HepG2 (cell line): ENCODE results near the gene AP2S1. TPM values are rescaled to one million over a fixed set of nuclear protein-coding genes. Genes with fewer than 3 reads are reported as not detected.

Source experiments
- ARID2 ChIP-seq: sonication (generic); formaldehyde crosslinking; IDR thresholded peaks from 2 replicates; pipeline ENCODE4 v1.8.1; 2022; ENCODE audit warnings: mild to moderate bottlenecking, missing genetic modification reagents, borderline replicate concordance
- ATAD3A ChIP-seq: sonication (generic); formaldehyde crosslinking; IDR thresholded peaks from 2 replicates; pipeline ENCODE4 v1.4.0; 2020; ENCODE audit warnings: missing genetic modification reagents
- CEBPB ChIP-seq: IDR thresholded peaks from 2 replicates; pipeline ENCODE4 v1.6.1; 2011; ENCODE audit warnings: low read depth, low read length, improper control_type of control experiment, borderline replicate concordance
- CREB3 ChIP-seq: sonication (generic); formaldehyde crosslinking; IDR thresholded peaks from 2 replicates; pipeline ENCODE4 v1.5.0; 2020; ENCODE audit warnings: missing genetic modification reagents
- DR1 ChIP-seq: sonication (generic); formaldehyde crosslinking; IDR thresholded peaks from 2 replicates; pipeline ENCODE4 v1.8.0; 2021; ENCODE audit warnings: mild to moderate bottlenecking, missing genetic modification reagents, inconsistent platforms
- EEA1 ChIP-seq: sonication (generic); formaldehyde crosslinking; IDR thresholded peaks from 2 replicates; pipeline ENCODE4 v1.5.1; 2020; ENCODE audit warnings: mild to moderate bottlenecking, missing genetic modification reagents, borderline replicate concordance
- HIVEP1 ChIP-seq: sonication (generic); formaldehyde crosslinking; IDR thresholded peaks from 2 replicates; pipeline ENCODE4 v1.4.0; 2020; ENCODE audit warnings: mild to moderate bottlenecking, missing genetic modification reagents
- HNRNPUL1 ChIP-seq: fragments of 200-400 bp; formaldehyde crosslinking; IDR thresholded peaks from 2 replicates; pipeline ENCODE4 v1.6.1; 2017; ENCODE audit warnings: low read depth, mild to moderate bottlenecking, low read length, moderate library complexity
- MATR3 ChIP-seq: sonication (generic); formaldehyde crosslinking; IDR thresholded peaks from 2 replicates; pipeline ENCODE4 v1.4.0; 2020; ENCODE audit warnings: missing genetic modification reagents
- MIXL1 ChIP-seq: IDR thresholded peaks from 2 replicates; pipeline ENCODE4 v1.6.1; 2016
- NR2F6 ChIP-seq, 2 experiments: IDR thresholded peaks; 2 replicates each; pipeline ENCODE4 v1.6.1; 2016; ENCODE audit warnings: antibody characterized with exemption in 1 of 2, mild to moderate bottlenecking in 1 of 2
- PAX8 ChIP-seq: sonication (generic); formaldehyde crosslinking; IDR thresholded peaks from 2 replicates; pipeline ENCODE4 v1.8.0; 2022; ENCODE audit warnings: mild to moderate bottlenecking, missing genetic modification reagents, borderline replicate concordance
- SP4 ChIP-seq: sonication (generic); formaldehyde crosslinking; IDR thresholded peaks from 2 replicates; pipeline ENCODE4 v1.8.1; 2023; ENCODE audit warnings: mild to moderate bottlenecking, missing genetic modification reagents
- TFAP4 ChIP-seq: sonication (generic); IDR thresholded peaks from 2 replicates; pipeline ENCODE4 v1.6.1; 2016; ENCODE audit warnings: low read depth, borderline replicate concordance
- ZBTB42 ChIP-seq: sonication (generic); formaldehyde crosslinking; IDR thresholded peaks from 2 replicates; pipeline ENCODE4 v1.5.0; 2020; ENCODE audit warnings: mild to moderate bottlenecking, missing genetic modification reagents
- ZNF567 ChIP-seq: sonication (generic); formaldehyde crosslinking; IDR thresholded peaks from 2 replicates; pipeline ENCODE4 v1.8.1; 2023; ENCODE audit warnings: mild to moderate bottlenecking, missing genetic modification reagents, borderline replicate concordance
- ZNF724P ChIP-seq: sonication (generic); formaldehyde crosslinking; IDR thresholded peaks from 2 replicates; pipeline ENCODE4 v1.8.0; 2022; ENCODE audit warnings: missing genetic modification reagents, borderline replicate concordance
- ZNF784 ChIP-seq: sonication (generic); formaldehyde crosslinking; IDR thresholded peaks from 2 replicates; pipeline ENCODE4 v1.5.1; 2020; ENCODE audit warnings: missing genetic modification reagents, mild to moderate bottlenecking, borderline replicate concordance
- polyA plus RNA-seq, 8 experiments: library from polyadenylated mRNA; depleted of rRNA in 3 of 8; stranded (reverse) in 7 of 8; unstranded in 1 of 8; fragments of >200 nt; fragmentation: Illumina TruSeq in 4 of 8; extraction: Trizol in 4 of 8; gene quantifications; 2 replicates each; pipeline versions ENCODE4 v1.2.1 to v1.2.3, GENCODE V29; 2011 to 2016; ENCODE audit warnings: low read depth in 4 of 8, missing spikeins in 1 of 8, mixed read lengths in 1 of 8; ENCODE audit not compliant: insufficient read depth in 1 of 8
- total RNA-seq, 5 experiments: library from RNA; depleted of rRNA; stranded (reverse); fragments of >200 nt; fragmentation: Illumina TruSeq; extraction: Trizol; gene quantifications; 2 replicates each; pipeline ENCODE4 v1.2.3, GENCODE V29; 2016; ENCODE audit warnings: low read depth in 1 of 5
- TF ChIP-seq, protein P1 (sequence below): sonication (generic); formaldehyde crosslinking; IDR thresholded peaks from 2 replicates; pipeline ENCODE4 v1.5.0; 2020; ENCODE audit warnings: mild to moderate bottlenecking, missing genetic modification reagents
- TF ChIP-seq, protein P2 (sequence below): sonication (generic); formaldehyde crosslinking; IDR thresholded peaks from 2 replicates; pipeline ENCODE4 v1.4.0; 2020; ENCODE audit warnings: missing genetic modification reagents

AP2S1 gene
- total and polyA plus RNA-seq, 2 of the 13 experiments (the other 11 are each of a cell fraction or from before 2014, with no cell fraction given): 45.2 to 86.1 TPM

DNA sequence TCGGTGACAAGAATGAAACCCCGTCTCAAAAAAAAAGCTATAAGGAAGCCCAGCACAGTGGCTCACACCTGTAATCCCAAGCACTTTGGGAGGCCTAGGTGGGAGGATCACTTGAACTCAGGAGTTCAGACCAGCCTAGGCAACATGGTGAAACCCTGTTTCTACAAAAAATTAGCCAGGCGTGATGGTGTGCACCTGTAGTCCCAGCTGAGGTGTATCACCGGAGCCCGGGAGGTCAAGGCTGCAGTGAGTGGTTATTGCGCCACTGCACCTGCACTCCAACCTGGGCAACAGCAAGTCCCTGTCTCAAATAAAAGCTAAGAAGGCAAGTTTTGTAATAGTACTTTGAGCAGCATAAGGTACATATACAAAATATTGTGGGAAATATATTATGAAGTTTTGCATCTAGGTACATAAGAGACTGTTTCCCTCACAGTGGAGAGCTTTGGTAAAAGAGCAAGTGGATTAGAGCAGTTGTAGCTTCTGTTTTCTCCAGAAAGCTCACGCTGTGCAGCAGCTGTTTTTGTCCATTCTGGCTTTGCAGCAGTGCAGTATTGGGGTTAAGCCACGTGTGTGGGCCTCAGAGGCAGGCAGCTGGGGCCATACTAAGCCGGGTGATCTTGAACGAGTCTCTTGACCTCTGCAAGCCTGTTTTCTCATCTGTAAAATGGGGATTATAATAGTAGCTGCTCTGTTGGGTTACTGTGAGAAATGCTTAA, 45.6 kb upstream of the AP2S1 start (continued):
- TF ChIP-seq EEA1 (no peak), ZNF567 (CRISPR knock-in tag) (no peak), TFAP4 (peak; percentile 60; the same call in 1 of the 2 replicates), PAX8 (CRISPR knock-in tag) (no peak), HNRNPUL1 (no peak), CEBPB (peak; percentile 86), ARID2 (CRISPR knock-in tag) (no peak), ATAD3A (CRISPR knock-in tag) (no peak), ZNF784 (no peak), NR2F6 (IDR thresholded peaks at IDR 0.05) (peak; percentile 79), NR2F6 (CRISPR knock-in tag; IDR thresholded peaks at IDR 0.05) (peak; percentile 91), HIVEP1 (CRISPR knock-in tag) (no peak), SP4 (CRISPR knock-in tag) (no peak), MIXL1 (CRISPR knock-in tag) (no peak), DR1 (CRISPR knock-in tag) (no peak), ZBTB42 (CRISPR knock-in tag) (no peak), ZNF724P (CRISPR knock-in tag) (no peak), CREB3 (CRISPR knock-in tag) (no peak), MATR3 (no peak)
- TF ChIP-seq, protein P1, sequence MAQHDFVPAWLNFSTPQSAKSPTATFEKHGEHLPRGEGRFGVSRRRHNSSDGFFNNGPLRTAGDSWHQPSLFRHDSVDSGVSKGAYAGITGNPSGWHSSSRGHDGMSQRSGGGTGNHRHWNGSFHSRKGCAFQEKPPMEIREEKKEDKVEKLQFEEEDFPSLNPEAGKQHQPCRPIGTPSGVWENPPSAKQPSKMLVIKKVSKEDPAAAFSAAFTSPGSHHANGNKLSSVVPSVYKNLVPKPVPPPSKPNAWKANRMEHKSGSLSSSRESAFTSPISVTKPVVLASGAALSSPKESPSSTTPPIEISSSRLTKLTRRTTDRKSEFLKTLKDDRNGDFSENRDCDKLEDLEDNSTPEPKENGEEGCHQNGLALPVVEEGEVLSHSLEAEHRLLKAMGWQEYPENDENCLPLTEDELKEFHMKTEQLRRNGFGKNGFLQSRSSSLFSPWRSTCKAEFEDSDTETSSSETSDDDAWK: no peak
- TF ChIP-seq, protein P2, sequence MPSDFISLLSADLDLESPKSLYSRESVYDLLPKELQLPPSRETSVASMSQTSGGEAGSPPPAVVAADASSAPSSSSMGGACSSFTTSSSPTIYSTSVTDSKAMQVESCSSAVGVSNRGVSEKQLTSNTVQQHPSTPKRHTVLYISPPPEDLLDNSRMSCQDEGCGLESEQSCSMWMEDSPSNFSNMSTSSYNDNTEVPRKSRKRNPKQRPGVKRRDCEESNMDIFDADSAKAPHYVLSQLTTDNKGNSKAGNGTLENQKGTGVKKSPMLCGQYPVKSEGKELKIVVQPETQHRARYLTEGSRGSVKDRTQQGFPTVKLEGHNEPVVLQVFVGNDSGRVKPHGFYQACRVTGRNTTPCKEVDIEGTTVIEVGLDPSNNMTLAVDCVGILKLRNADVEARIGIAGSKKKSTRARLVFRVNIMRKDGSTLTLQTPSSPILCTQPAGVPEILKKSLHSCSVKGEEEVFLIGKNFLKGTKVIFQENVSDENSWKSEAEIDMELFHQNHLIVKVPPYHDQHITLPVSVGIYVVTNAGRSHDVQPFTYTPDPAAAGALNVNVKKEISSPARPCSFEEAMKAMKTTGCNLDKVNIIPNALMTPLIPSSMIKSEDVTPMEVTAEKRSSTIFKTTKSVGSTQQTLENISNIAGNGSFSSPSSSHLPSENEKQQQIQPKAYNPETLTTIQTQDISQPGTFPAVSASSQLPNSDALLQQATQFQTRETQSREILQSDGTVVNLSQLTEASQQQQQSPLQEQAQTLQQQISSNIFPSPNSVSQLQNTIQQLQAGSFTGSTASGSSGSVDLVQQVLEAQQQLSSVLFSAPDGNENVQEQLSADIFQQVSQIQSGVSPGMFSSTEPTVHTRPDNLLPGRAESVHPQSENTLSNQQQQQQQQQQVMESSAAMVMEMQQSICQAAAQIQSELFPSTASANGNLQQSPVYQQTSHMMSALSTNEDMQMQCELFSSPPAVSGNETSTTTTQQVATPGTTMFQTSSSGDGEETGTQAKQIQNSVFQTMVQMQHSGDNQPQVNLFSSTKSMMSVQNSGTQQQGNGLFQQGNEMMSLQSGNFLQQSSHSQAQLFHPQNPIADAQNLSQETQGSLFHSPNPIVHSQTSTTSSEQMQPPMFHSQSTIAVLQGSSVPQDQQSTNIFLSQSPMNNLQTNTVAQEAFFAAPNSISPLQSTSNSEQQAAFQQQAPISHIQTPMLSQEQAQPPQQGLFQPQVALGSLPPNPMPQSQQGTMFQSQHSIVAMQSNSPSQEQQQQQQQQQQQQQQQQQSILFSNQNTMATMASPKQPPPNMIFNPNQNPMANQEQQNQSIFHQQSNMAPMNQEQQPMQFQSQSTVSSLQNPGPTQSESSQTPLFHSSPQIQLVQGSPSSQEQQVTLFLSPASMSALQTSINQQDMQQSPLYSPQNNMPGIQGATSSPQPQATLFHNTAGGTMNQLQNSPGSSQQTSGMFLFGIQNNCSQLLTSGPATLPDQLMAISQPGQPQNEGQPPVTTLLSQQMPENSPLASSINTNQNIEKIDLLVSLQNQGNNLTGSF (CRISPR knock-in tag): no peak
